Esophagus muscularis mucosa (tissue), 3 donors: ENCODE results near the gene TAF7L.

Source experiments
- CTCF ChIP-seq, 3 experiments: fragments of 200-600 bp in 2 of 3; fragments of 450-650 bp in 1 of 3; sonication (generic) in 2 of 3; IDR thresholded peaks; one replicate each; pipeline ENCODE4 v1.5.1; 2017 to 2019; ENCODE audit warnings: antibody characterized with exemption in 3 of 3, mild to moderate bottlenecking in 2 of 3, moderate library complexity in 1 of 3
- POLR2A ChIP-seq: fragments of 450-650 bp; IDR thresholded peaks from one replicate; pipeline ENCODE4 v1.6.1; 2017; ENCODE audit warnings: antibody characterized with exemption, moderate library complexity, mild to moderate bottlenecking, low read depth

GRCh38 chrX:101219864-101220346 lies 71.2 kb downstream of the TAF7L start:
- no peak for TF ChIP-seq CTCF (IDR thresholded peaks at IDR 0.05)
- no peak for TF ChIP-seq POLR2A
